A549 (cell line): ENCODE data around the gene NEDD4L. TPM values are rescaled to one million over a fixed set of nuclear protein-coding genes. Genes with fewer than 3 reads are reported as not detected.
A peak's percentile ranks its signal among the peaks of the same experiment; 100 is the strongest.

Source experiments
- ATAC-seq, 2 experiments: fragments of 200-7000 bp in 1 of 2; fragments of >200 bp in 1 of 2; cut with Nextera tagmentation in 1 of 2; cut with Tn5 transposase in 1 of 2; 3 replicates each; pipeline versions ENCODE4 v1.8.0 to v1.9.1; 2018 to 2020; ENCODE audit warnings: mild to moderate bottlenecking in 1 of 2, moderate library complexity in 1 of 2
- CTCF ChIA-PET: fragments of 300-600 bp; sonication (Branson Sonifier 250); formaldehyde crosslinking; extraction: SDS; loops from one replicate; lab custom pipeline; 2021; ENCODE audit warnings: antibody characterized with exemption, inconsistent platforms; lab: Yijun Ruan, JAX
- POLR2A ChIA-PET: fragments of 350-600 bp; formaldehyde crosslinking; extraction: SDS; loops from one replicate; lab custom pipeline; 2021; ENCODE audit warnings: antibody characterized with exemption, inconsistent platforms; lab: Yijun Ruan, JAX
- DNase-seq, 2 experiments: peaks; one replicate each; pipeline versions ENCODE4 v3.0.0 to v3.0.0-alpha.2; 2011 to 2016; ENCODE audit warnings: low read depth in 1 of 2, low spot score in 1 of 2
- FAIRE-seq: peaks from 2 replicates; lab custom pipeline; 2011; peaks lifted over from hg19 to GRCh38; lab: Jason Lieb, UNC
- H3K27ac ChIP-seq, 2 experiments: fragments of >200 bp; sonication (Bioruptor Twin); formaldehyde crosslinking; 3 replicates each; pipeline ENCODE4 v1.5.1; 2016 to 2017
- H3K4me1 ChIP-seq: fragments of >200 bp; sonication (Bioruptor Twin); formaldehyde crosslinking; 3 replicates; pipeline ENCODE4 v1.6.1; 2016
- H3K4me2 ChIP-seq: fragments of >200 bp; sonication (Bioruptor Twin); formaldehyde crosslinking; 3 replicates; pipeline ENCODE4 v1.6.1; 2016
- H3K4me3 ChIP-seq: fragments of >200 bp; sonication (Bioruptor Twin); formaldehyde crosslinking; 3 replicates; pipeline ENCODE4 v1.5.1; 2016
- H3K9me3 ChIP-seq: fragments of >200 bp; sonication (Bioruptor Twin); formaldehyde crosslinking; 3 replicates; pipeline ENCODE4 v1.6.1; 2016
- CHD4 ChIP-seq: fragments of 200-600 bp; sonication (generic); IDR thresholded peaks from 2 replicates; pipeline ENCODE4 v1.6.1; 2016; ENCODE audit warnings: antibody characterized with exemption, mild to moderate bottlenecking, borderline replicate concordance
- ESRRA ChIP-seq: fragments of 150-350 bp; IDR thresholded peaks from 2 replicates; pipeline ENCODE4 v1.6.1; 2014; ENCODE audit warnings: mild to moderate bottlenecking, low read length, borderline replicate concordance
- FOSL2 ChIP-seq, 2 experiments: fragments of 450-650 bp in 1 of 2; fragments of >200 bp in 1 of 2; sonication (Bioruptor Twin) in 1 of 2; formaldehyde crosslinking; IDR thresholded peaks; 2 replicates each; pipeline versions ENCODE4 v1.5.0 to v1.6.1; 2016 to 2020; ENCODE audit warnings: mild to moderate bottlenecking in 1 of 2, moderate library complexity in 1 of 2
- HEYL ChIP-seq: fragments of 250-450 bp; sonication (Bioruptor Pico); IDR thresholded peaks from 2 replicates; pipeline ENCODE4 v1.8.0; 2021; ENCODE audit warnings: mild to moderate bottlenecking, moderate library complexity
- HOXA7 ChIP-seq: fragments of 250-450 bp; sonication (Bioruptor Pico); IDR thresholded peaks from 2 replicates; pipeline ENCODE4 v1.5.0; 2020; ENCODE audit warnings: mild to moderate bottlenecking, moderate library complexity
- HOXB13 ChIP-seq: fragments of 250-450 bp; sonication (Bioruptor Pico); IDR thresholded peaks from 2 replicates; pipeline ENCODE4 v1.5.0; 2020; ENCODE audit warnings: low read depth, mild to moderate bottlenecking, moderate library complexity
- HOXB5 ChIP-seq: fragments of 250-450 bp; sonication (Bioruptor Pico); IDR thresholded peaks from 2 replicates; pipeline ENCODE4 v1.5.0; 2020; ENCODE audit warnings: mild to moderate bottlenecking, moderate library complexity
- JUNB ChIP-seq: fragments of >200 bp; sonication (Bioruptor Twin); formaldehyde crosslinking; IDR thresholded peaks from 2 replicates; pipeline ENCODE4 v1.6.1; 2016
- MAZ ChIP-seq: fragments of 150-350 bp; IDR thresholded peaks from 2 replicates; pipeline ENCODE4 v1.6.1; 2014; ENCODE audit warnings: antibody characterized with exemption, low read depth, low read length, borderline replicate concordance
- MYC ChIP-seq: IDR thresholded peaks from 2 replicates; pipeline ENCODE4 v1.6.1; 2012; ENCODE audit warnings: mild to moderate bottlenecking, inconsistent platforms, low read length, improper control_type of control experiment, borderline replicate concordance
- NFE2L2 ChIP-seq: fragments of 150-350 bp; conservative IDR thresholded peaks from 2 replicates; pipeline ENCODE4 v1.6.1; 2014; ENCODE audit warnings: low read length
- RAD21 ChIP-seq, 2 experiments: fragments of >200 bp in 1 of 2; sonication (Bioruptor Twin) in 1 of 2; formaldehyde crosslinking in 1 of 2; IDR thresholded peaks in 1 of 2; conservative IDR thresholded peaks in 1 of 2; 2 replicates in 1 of 2; 3 replicates in 1 of 2; pipeline ENCODE4 v1.6.1; 2012 to 2018; ENCODE audit warnings: inconsistent platforms in 1 of 2
- RFX5 ChIP-seq: fragments of 450-650 bp; IDR thresholded peaks from 2 replicates; pipeline ENCODE4 v1.7.1; 2014; ENCODE audit warnings: antibody characterized with exemption, mild to moderate bottlenecking, moderate library complexity
- ZFP36 ChIP-seq: fragments of 450-650 bp; IDR thresholded peaks from 2 replicates; pipeline ENCODE4 v1.6.1; 2014; ENCODE audit warnings: borderline replicate concordance; ENCODE audit not compliant: partially characterized antibody
- WGBS: methylation state at CpG from one replicate; pipeline ENCODE4 v1.1.6; 2017; ENCODE audit errors: missing lambda C conversion rate; 5-methylcytosine and 5-hydroxymethylcytosine counted together
- polyA plus RNA-seq, 4 experiments: library from polyadenylated mRNA; depleted of rRNA in 3 of 4; stranded (reverse); fragments of >200 nt; fragmentation: RNase III in 1 of 4; extraction: RNeasy Plus Mini Kit Qiagen cat#74134 plus additional on column Dnase treatment in 1 of 4; gene quantifications; 2 replicates in 3 of 4; 3 replicates in 1 of 4; pipeline ENCODE4 v1.2.3, GENCODE V29; 2011 to 2017
- TF ChIP-seq, protein P1 (sequence below): IDR thresholded peaks from 2 replicates; pipeline ENCODE4 v1.6.1; 2012
- TF ChIP-seq, protein P2 (sequence below): IDR thresholded peaks from 2 replicates; pipeline ENCODE4 v1.6.1; 2012
- TF ChIP-seq, protein P3 (sequence below): IDR thresholded peaks from 2 replicates; pipeline ENCODE4 v1.6.1; 2012; ENCODE audit warnings: low read depth, borderline replicate concordance
- TF ChIP-seq, protein P4 (sequence below): fragments of 200-600 bp; sonication (generic); IDR thresholded peaks from 2 replicates; pipeline ENCODE4 v1.6.1; 2016; ENCODE audit warnings: antibody characterized with exemption, mild to moderate bottlenecking, moderate library complexity

NEDD4L gene
- polyA plus RNA-seq, 2 of the 4 experiments (the other 2 are of a cell fraction) = 18.0 to 36.5 TPM

DNA sequence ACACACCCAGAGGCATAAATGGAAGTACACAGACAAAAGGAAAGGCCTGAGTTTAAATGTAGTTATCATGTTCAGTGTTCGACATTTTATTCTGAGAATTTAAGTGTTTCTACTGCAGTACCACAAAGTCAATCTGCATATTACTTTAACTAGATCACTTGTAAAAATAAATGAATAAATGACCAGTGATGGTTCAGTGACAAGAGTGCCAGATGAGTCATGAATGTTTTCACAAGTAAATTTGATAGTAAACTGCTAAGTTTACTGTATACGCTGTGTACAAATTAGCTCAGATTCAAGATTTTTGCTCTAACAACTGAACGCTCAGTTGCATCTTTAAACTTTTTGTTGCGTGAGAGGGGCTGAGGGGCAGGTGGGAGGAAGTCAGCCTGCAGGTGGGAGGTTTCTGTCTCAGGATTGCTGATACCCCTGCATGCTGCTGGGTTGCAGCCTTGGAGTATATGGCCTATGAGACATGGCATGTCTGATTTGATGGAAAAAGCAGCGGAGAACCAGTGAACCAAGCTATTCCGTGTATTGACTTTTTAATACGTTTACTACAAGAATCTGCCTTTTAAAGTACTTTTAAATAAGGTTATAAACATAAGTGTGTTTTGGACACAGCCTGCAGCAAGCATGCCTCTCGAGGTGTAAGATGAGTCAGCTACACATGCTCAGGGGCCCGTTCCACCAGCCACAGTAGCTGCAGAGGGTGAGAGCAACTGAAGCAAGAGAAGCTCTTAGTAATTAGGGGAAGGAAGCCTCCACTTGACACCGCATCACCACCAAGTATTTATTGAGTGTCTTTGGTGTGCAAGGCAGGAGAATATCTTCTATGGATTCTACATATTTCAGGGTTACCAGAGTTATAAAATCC lies 245.1 kb downstream of the NEDD4L start:
- peak overlapping the region; percentile 83 for H3K4me2 ChIP-seq
- peaks cover 60% of the 10 kb centered on the region for H3K4me1 ChIP-seq
- H3K4me3 ChIP-seq = no peak overlapping the region
- TF ChIP-seq, protein P1, sequence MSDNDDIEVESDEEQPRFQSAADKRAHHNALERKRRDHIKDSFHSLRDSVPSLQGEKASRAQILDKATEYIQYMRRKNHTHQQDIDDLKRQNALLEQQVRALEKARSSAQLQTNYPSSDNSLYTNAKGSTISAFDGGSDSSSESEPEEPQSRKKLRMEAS = peak; percentile 36; the same call in 1 of the 2 replicates
- TF ChIP-seq, protein P2, sequence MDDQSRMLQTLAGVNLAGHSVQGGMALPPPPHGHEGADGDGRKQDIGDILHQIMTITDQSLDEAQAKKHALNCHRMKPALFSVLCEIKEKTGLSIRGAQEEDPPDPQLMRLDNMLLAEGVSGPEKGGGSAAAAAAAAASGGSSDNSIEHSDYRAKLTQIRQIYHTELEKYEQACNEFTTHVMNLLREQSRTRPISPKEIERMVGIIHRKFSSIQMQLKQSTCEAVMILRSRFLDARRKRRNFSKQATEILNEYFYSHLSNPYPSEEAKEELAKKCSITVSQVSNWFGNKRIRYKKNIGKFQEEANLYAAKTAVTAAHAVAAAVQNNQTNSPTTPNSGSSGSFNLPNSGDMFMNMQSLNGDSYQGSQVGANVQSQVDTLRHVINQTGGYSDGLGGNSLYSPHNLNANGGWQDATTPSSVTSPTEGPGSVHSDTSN = no peak
- TF ChIP-seq, all 56 proteins: peak for 1
- DNase-seq (no peak), FAIRE-seq (no peak), ATAC-seq (peak; percentile 59 to 67; a peak in 3 of 6 replicates)
- CTCF ChIA-PET = interaction anchor here (0.6 kb wide), 1 partner anchor 61 kb away, joined by 3 read pairs; no protein-coding TSS in a partner anchor
- POLR2A ChIA-PET = no interaction called here
- Histone ChIP-seq H3K27ac (peak overlapping the region; percentile 17 to 69; a peak in 2 of 6 replicates), H3K9me3 (no peaks in the 10 kb centered on the region)
- 66% methylated on average over 10 of the region's 10 CpGs for WGBS

DNA sequence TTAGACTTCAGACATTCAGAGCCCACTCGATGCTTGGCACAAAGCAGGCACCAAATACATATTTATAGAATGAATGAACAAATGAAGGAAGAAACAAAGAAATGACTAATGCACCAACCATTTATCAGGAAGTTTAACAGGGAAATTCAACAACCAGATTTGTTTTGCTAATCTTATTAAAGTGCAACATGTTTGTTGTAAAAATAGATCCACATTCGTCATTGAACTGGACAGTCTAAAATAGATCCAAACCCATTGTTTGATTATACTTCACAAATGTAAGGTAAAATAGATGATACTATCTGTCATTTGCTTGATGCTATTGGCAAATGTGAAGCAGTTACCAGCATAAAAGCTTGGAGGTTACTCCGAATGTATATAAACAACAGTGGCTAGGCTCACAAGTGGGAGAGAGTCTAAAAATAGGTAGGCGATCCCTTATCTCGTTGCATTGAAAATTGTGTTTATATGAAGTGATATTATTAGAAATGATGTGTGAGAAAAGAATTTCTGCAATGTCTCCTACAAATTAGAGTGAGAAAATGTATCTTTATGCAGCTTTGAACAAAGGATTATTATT lies 246.2 kb downstream of the NEDD4L start:
- 43% methylated on average over 5 of the region's 5 CpGs for whole genome bisulfite sequencing
- ATAC-seq (no peak; a peak in 1 of 6 replicates), DNase-seq (no peak), FAIRE-seq (no peak)
- Histone ChIP-seq H3K4me2 (peak overlapping the region; percentile 83), H3K9me3 (no peaks in the 10 kb centered on the region), H3K4me1 (peaks cover 54% of the 10 kb centered on the region), H3K27ac (peak overlapping the region in 1 of 2 experiments; percentile 69; a peak in 1 of 6 replicates), H3K4me3 (no peak overlapping the region)
- TF ChIP-seq FOSL2 (IDR thresholded peaks at IDR 0.05) = no peak
- TF ChIP-seq FOSL2 (CRISPR knock-in tag; IDR thresholded peaks at IDR 0.05) = 0 out of 2 replicates have a peak, but pooled peaks have one; percentile 32
- TF ChIP-seq MYC = no peak
- ChIA-PET CTCF (interaction anchor here (0.6 kb wide), 1 partner anchor 295 kb away, joined by 3 read pairs; no protein-coding TSS in a partner anchor), POLR2A (no interaction called here)

DNA sequence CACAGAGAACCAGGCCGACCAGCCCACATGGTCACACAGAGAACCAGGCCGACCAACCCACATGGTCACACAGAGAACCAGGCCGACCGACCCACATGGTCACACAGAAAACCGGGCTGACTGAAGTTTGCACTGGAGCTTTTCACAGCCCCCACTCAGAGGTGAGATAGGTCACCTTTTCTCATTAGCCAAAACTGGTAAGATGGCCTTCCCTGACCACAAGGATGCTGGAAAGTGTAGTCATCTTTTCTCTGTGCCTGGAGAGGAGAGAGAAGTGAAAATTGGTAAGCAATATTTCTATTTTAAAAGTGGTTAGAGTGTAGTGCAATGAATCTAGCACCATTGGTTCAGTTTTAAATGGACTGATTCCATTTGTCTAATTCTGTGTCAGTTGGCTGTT lies 247.1 kb downstream of the NEDD4L start:
- TF ChIP-seq HEYL (CRISPR knock-in tag) = no peak
- TF ChIP-seq MAZ = no peak
- no peak for TF ChIP-seq JUNB
- Histone ChIP-seq H3K4me3 (no peak overlapping the region), H3K9me3 (no peaks in the 10 kb centered on the region), H3K27ac (no peak overlapping the region; a peak in 1 of 6 replicates), H3K4me2 (no peak overlapping the region), H3K4me1 (peaks cover 45% of the 10 kb centered on the region)
- ATAC-seq = no peak
- ChIA-PET POLR2A (no interaction called here), CTCF (interaction anchor here (0.6 kb wide), 1 partner anchor 296 kb away, joined by 3 read pairs; no protein-coding TSS in a partner anchor)
- no peak for DNase-seq
- whole genome bisulfite sequencing = 67% methylated on average over 3 of the region's 5 CpGs
- no peak for FAIRE-seq

DNA sequence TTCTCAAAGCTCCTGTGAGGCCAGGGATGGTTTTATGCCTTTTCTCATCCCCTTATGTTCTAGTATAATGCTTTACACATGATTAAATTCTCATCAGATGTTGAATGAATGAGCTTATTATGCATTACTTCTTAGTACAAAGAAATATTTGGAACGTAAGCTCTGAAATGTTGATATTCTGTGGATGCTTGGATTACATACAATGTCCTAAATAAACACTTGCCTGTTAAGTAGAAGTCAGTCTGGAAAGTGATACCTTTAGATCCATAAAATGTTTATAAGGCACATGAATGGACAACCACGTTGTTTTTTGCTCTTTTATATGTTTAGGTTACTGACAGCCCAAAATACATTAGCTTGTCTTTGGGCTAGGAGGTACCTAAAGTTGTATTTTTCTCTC lies 248.6 kb downstream of the NEDD4L start:
- H3K27ac ChIP-seq = no peak overlapping the region
- no peak overlapping the region for H3K4me2 ChIP-seq
- H3K4me1 ChIP-seq = peaks cover 30% of the 10 kb centered on the region
- no peak for ATAC-seq
- CTCF ChIA-PET = interaction anchor here (1.0 kb wide), 1 partner anchor 29 kb away, joined by 3 read pairs; no protein-coding TSS in a partner anchor
- no peaks in the 10 kb centered on the region for H3K9me3 ChIP-seq
- FAIRE-seq = no peak
- no peak for DNase-seq
- POLR2A ChIA-PET = no interaction called here
- H3K4me3 ChIP-seq = no peak overlapping the region
- 66% methylated on average over 2 of the region's 2 CpGs for WGBS
- no peak for TF ChIP-seq HEYL (CRISPR knock-in tag)
- no peak for TF ChIP-seq ESRRA
- TF ChIP-seq, protein P3, sequence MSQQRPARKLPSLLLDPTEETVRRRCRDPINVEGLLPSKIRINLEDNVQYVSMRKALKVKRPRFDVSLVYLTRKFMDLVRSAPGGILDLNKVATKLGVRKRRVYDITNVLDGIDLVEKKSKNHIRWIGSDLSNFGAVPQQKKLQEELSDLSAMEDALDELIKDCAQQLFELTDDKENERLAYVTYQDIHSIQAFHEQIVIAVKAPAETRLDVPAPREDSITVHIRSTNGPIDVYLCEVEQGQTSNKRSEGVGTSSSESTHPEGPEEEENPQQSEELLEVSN = no peak
- TF ChIP-seq MAZ = no peak
- TF ChIP-seq HOXB5 (CRISPR knock-in tag) = no peak
- no peak for TF ChIP-seq RFX5
- no peak for TF ChIP-seq ZFP36
- no peak for TF ChIP-seq NFE2L2
- TF ChIP-seq HOXA7 (CRISPR knock-in tag) = no peak
- TF ChIP-seq, protein P4, sequence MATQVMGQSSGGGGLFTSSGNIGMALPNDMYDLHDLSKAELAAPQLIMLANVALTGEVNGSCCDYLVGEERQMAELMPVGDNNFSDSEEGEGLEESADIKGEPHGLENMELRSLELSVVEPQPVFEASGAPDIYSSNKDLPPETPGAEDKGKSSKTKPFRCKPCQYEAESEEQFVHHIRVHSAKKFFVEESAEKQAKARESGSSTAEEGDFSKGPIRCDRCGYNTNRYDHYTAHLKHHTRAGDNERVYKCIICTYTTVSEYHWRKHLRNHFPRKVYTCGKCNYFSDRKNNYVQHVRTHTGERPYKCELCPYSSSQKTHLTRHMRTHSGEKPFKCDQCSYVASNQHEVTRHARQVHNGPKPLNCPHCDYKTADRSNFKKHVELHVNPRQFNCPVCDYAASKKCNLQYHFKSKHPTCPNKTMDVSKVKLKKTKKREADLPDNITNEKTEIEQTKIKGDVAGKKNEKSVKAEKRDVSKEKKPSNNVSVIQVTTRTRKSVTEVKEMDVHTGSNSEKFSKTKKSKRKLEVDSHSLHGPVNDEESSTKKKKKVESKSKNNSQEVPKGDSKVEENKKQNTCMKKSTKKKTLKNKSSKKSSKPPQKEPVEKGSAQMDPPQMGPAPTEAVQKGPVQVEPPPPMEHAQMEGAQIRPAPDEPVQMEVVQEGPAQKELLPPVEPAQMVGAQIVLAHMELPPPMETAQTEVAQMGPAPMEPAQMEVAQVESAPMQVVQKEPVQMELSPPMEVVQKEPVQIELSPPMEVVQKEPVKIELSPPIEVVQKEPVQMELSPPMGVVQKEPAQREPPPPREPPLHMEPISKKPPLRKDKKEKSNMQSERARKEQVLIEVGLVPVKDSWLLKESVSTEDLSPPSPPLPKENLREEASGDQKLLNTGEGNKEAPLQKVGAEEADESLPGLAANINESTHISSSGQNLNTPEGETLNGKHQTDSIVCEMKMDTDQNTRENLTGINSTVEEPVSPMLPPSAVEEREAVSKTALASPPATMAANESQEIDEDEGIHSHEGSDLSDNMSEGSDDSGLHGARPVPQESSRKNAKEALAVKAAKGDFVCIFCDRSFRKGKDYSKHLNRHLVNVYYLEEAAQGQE = no peak
- TF ChIP-seq HOXB13 (CRISPR knock-in tag) = no peak
- TF ChIP-seq CHD4 = no peak
- TF ChIP-seq RAD21 (conservative IDR thresholded peaks at IDR 0.05 in 1 of 2, IDR thresholded peaks at IDR 0.05 in 1 of 2) = no peak
